ENCODE data around the gene RPTOR. TPM values are rescaled to one million over a fixed set of nuclear protein-coding genes. Genes with fewer than 3 reads are reported as not detected.

RPTOR gene
- total and polyA plus RNA-seq, 10 of the 15 experiments (the other 5 are each of a cell fraction or from before 2014, with no cell fraction given), result 0.18 to 32.1 (median 7.8) TPM

DNA sequence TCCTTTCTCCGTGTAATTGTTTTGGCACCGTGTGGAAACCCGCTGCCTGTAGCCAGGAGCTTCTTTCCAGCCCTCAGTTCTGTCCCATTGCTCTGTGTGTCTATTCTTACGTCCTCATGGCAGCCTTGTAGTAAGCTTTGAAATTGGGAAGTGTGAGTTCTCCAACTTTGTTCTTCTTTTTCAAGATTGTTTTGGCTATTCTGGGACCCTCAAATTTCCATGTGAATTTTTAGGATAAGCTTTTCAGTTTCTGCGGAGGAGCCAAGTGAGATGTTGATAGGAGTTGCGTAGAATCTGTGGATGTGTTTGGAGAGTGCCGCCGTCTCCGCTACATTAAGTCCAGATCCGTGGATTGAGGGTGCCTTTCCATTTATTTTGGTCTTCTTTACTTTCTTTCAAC, 462.3 kb downstream of the RPTOR start (continued):
- TF ChIP-seq TCF3 (IDR thresholded peaks at IDR 0.05; ENCODE audit: borderline replicate concordance, insufficient read depth, low read depth, low read length) (no peak), PAX5 (IDR thresholded peaks at IDR 0.05; ENCODE audit: borderline replicate concordance, low read depth, low read length) (no peak)

GRCh38 chr17:81008140-81008539, 463.5 kb downstream of the RPTOR start:
- intact Hi-C loops (cut with micrococcal nuclease; ENCODE audit: unreplicated experiment), result no loop called here
- Histone ChIP-seq H3K4me3 (no peak overlapping the region), H3K27ac (ENCODE audit: control insufficient read depth, insufficient read depth) (no peak overlapping the region), H3K4me2 (ENCODE audit: control insufficient read depth, insufficient read depth) (no peak overlapping the region), H3K79me2 (ENCODE audit: control insufficient read depth, insufficient read depth, low read length) (no peaks in the 10 kb centered on the region), H3K9me3 (replicated peaks; ENCODE audit: control insufficient read depth, insufficient read depth, low read length) (no peaks in the 10 kb centered on the region; the same call in 2 of the 3 replicates), H3K9ac (ENCODE audit: control insufficient read depth, insufficient read depth, low read length) (no peak overlapping the region), H2AFZ (ENCODE audit: control insufficient read depth, low read depth, low read length) (no peak overlapping the region), H3K4me1 (ENCODE audit: control insufficient read depth, insufficient read depth, low read length) (no peaks in the 10 kb centered on the region), H3K27me3 (replicated peaks in 1 of 2; ENCODE audit: control insufficient read depth in 2 of 2, insufficient read depth in 2 of 2, low read length in 1 of 2) (peaks cover 0 to 8% of the 10 kb centered on the region in 2 experiments; a peak in 3 of 4 replicates), H3K36me3 (ENCODE audit: control insufficient read depth in 2 of 2, insufficient read depth in 2 of 2, low read length in 1 of 2) (no peaks in the 10 kb centered on the region), H4K20me1 (ENCODE audit: control insufficient read depth, insufficient read depth) (no peaks in the 10 kb centered on the region)
- RAD21 ChIA-PET (ENCODE audit: unreplicated experiment), result no interaction called here
- in situ Hi-C loops (cut with MboI), result loop anchor here (25.0 kb wide), 1 partner anchor 229 kb away; the partner anchor contains the start of genes NDUFAF8 and TEPSIN
- POLR2A ChIA-PET, result no interaction called here
- CTCF ChIA-PET, result no interaction called here
- DNase-seq (ENCODE audit: low read depth, low spot score) (no peak), FAIRE-seq (no peak), ATAC-seq (no peak)
- SMC1A ChIA-PET (ENCODE audit: uncharacterized antibody, unreplicated experiment), result interaction anchor here (1.2 kb wide), 1 partner anchor 41 kb away, joined by 3 read pairs; no protein-coding TSS in a partner anchor
- 65% methylated on average over 11 of the region's 11 CpGs for WGBS (ENCODE audit: insufficient coverage, insufficient replicate concordance, low lambda C conversion rate, missing lambda C conversion rate)
- no TSS peak for BruUV-seq (replicated peaks)
- TF ChIP-seq ZBTB11 (CRISPR knock-in tag; IDR thresholded peaks at IDR 0.05), result no peak
- TF ChIP-seq, protein P1, sequence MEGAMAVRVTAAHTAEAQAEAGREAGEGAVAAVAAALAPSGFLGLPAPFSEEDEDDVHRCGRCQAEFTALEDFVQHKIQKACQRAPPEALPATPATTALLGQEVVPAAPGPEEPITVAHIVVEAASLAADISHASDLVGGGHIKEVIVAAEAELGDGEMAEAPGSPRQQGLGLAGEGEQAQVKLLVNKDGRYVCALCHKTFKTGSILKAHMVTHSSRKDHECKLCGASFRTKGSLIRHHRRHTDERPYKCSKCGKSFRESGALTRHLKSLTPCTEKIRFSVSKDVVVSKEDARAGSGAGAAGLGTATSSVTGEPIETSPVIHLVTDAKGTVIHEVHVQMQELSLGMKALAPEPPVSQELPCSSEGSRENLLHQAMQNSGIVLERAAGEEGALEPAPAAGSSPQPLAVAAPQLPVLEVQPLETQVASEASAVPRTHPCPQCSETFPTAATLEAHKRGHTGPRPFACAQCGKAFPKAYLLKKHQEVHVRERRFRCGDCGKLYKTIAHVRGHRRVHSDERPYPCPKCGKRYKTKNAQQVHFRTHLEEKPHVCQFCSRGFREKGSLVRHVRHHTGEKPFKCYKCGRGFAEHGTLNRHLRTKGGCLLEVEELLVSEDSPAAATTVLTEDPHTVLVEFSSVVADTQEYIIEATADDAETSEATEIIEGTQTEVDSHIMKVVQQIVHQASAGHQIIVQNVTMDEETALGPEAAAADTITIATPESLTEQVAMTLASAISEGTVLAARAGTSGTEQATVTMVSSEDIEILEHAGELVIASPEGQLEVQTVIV (IDR thresholded peaks at IDR 0.05; ENCODE audit: borderline replicate concordance, partially characterized antibody), result no peak
- no peak for TF ChIP-seq ZNF217 (IDR thresholded peaks at IDR 0.05)
- TF ChIP-seq ZNF384 (IDR thresholded peaks at IDR 0.05; ENCODE audit: borderline replicate concordance, low read depth, low read length), result no peak
- no peak for TF ChIP-seq JUND (IDR thresholded peaks at IDR 0.05; ENCODE audit: low read depth, low read length)
- no peak for TF ChIP-seq PML (IDR thresholded peaks at IDR 0.05; ENCODE audit: low read length)
- no peak for TF ChIP-seq ATF7 (IDR thresholded peaks at IDR 0.05; ENCODE audit: low read depth)
- TF ChIP-seq JUNB (IDR thresholded peaks at IDR 0.05), result no peak
- no peak for TF ChIP-seq EGR1 (IDR thresholded peaks at IDR 0.05; ENCODE audit: borderline replicate concordance in 1 of 2, low read depth in 2 of 2, low read length in 2 of 2)
- TF ChIP-seq, protein P2, sequence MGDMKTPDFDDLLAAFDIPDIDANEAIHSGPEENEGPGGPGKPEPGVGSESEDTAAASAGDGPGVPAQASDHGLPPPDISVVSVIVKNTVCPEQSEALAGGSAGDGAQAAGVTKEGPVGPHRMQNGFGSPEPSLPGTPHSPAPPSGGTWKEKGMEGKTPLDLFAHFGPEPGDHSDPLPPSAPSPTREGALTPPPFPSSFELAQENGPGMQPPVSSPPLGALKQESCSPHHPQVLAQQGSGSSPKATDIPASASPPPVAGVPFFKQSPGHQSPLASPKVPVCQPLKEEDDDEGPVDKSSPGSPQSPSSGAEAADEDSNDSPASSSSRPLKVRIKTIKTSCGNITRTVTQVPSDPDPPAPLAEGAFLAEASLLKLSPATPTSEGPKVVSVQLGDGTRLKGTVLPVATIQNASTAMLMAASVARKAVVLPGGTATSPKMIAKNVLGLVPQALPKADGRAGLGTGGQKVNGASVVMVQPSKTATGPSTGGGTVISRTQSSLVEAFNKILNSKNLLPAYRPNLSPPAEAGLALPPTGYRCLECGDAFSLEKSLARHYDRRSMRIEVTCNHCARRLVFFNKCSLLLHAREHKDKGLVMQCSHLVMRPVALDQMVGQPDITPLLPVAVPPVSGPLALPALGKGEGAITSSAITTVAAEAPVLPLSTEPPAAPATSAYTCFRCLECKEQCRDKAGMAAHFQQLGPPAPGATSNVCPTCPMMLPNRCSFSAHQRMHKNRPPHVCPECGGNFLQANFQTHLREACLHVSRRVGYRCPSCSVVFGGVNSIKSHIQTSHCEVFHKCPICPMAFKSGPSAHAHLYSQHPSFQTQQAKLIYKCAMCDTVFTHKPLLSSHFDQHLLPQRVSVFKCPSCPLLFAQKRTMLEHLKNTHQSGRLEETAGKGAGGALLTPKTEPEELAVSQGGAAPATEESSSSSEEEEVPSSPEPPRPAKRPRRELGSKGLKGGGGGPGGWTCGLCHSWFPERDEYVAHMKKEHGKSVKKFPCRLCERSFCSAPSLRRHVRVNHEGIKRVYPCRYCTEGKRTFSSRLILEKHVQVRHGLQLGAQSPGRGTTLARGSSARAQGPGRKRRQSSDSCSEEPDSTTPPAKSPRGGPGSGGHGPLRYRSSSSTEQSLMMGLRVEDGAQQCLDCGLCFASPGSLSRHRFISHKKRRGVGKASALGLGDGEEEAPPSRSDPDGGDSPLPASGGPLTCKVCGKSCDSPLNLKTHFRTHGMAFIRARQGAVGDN (IDR thresholded peaks at IDR 0.05), result no peak
- no peak for TF ChIP-seq LARP7 (IDR thresholded peaks at IDR 0.05)
- no peak for TF ChIP-seq SREBF2 (IDR thresholded peaks at IDR 0.05; ENCODE audit: low read length)
